HepG2 (cell line): Measurements from ENCODE around the gene EIF4G1.

Source experiments
- ATF1 ChIP-seq: IDR thresholded peaks from 2 replicates; pipeline ENCODE4 v1.6.1; 2016; ENCODE audit warnings: mild to moderate bottlenecking, control low read depth
- CREB1 ChIP-seq, 2 experiments: fragments of 450-650 bp in 1 of 2; IDR thresholded peaks; 2 replicates each; pipeline ENCODE4 v1.6.1; 2016 to 2017; ENCODE audit warnings: control low read depth in 1 of 2, mild to moderate bottlenecking in 1 of 2, missing compliant biosample characterization in 1 of 2, missing genetic modification characterization in 1 of 2
- MXD3 ChIP-seq: IDR thresholded peaks from 2 replicates; pipeline ENCODE4 v1.6.1; 2016; ENCODE audit warnings: mild to moderate bottlenecking, missing biosample characterization, missing genetic modification reagents
- PHF8 ChIP-seq: sonication (generic); formaldehyde crosslinking; IDR thresholded peaks from 2 replicates; pipeline ENCODE4 v1.5.0; 2020; ENCODE audit warnings: missing genetic modification reagents
- POLR2AphosphoS5 ChIP-seq: IDR thresholded peaks from 2 replicates; pipeline ENCODE4 v1.6.1; 2012; ENCODE audit warnings: low read depth, low read length
- TAF1 ChIP-seq: sonication (generic); formaldehyde crosslinking; IDR thresholded peaks from 2 replicates; pipeline ENCODE4 v1.4.0; 2020; ENCODE audit warnings: missing genetic modification reagents
- ZBTB42 ChIP-seq: sonication (generic); formaldehyde crosslinking; IDR thresholded peaks from 2 replicates; pipeline ENCODE4 v1.5.0; 2020; ENCODE audit warnings: mild to moderate bottlenecking, missing genetic modification reagents

GRCh38 chr3:184380627-184381260, 66.3 kb downstream of the EIF4G1 start:
- TF ChIP-seq TAF1 (CRISPR knock-in tag) (no peak), ZBTB42 (no peak), CREB1 (IDR thresholded peaks at IDR 0.05) (no peak), CREB1 (CRISPR knock-in tag; IDR thresholded peaks at IDR 0.05) (no peak), POLR2AphosphoS5 (no peak), PHF8 (CRISPR knock-in tag) (no peak), ATF1 (CRISPR knock-in tag) (no peak), MXD3 (no peak)
